Pancreas (tissue), 10 donors: ENCODE data around the gene ACOXL. TPM values are rescaled to one million over a fixed set of nuclear protein-coding genes. Genes with fewer than 3 reads are reported as not detected.

Experiments
- ATAC-seq, 4 donors: fragments of 200-7000 bp; cut with Tn5 transposase; one replicate each; pipeline versions ENCODE4 v1.8.0 to v1.9.1; 2020; ENCODE audit warnings: mild to moderate bottlenecking in 4 of 4, moderate library complexity in 4 of 4
- DNase-seq, 6 donors: peaks; one replicate each; pipeline ENCODE4 v3.0.0-alpha.2; 2020
- FAIRE-seq: peaks from 2 replicates; lab custom pipeline; 2012; peaks lifted over from hg19 to GRCh38; lab: Jason Lieb, UNC
- H3K27ac ChIP-seq, 4 donors: fragments of 200-600 bp; sonication (generic); 1 replicate in 3 of 4; 2 replicates in 1 of 4; pipeline versions ENCODE4 v1.5.0 to v1.8.0; 2020
- H3K27me3 ChIP-seq, 4 donors: fragments of 200-600 bp; one replicate each; pipeline ENCODE4 v1.8.0; 2021
- H3K36me3 ChIP-seq, 3 donors: fragments of 200-600 bp; sonication (generic) in 1 of 3; one replicate each; pipeline versions ENCODE4 v1.5.0 to v1.8.0; 2020 to 2021
- H3K4me1 ChIP-seq, 3 donors: fragments of 200-600 bp; one replicate each; pipeline ENCODE4 v1.8.0; 2021
- H3K4me3 ChIP-seq, 4 donors: fragments of 200-600 bp; sonication (generic) in 2 of 4; one replicate each; pipeline versions ENCODE4 v1.5.0 to v1.8.0; 2020 to 2021
- H3K9me3 ChIP-seq, 4 donors: fragments of 200-600 bp; one replicate each; pipeline ENCODE4 v1.8.0; 2021
- WGBS, 2 donors: extraction: QIAGEN DNeasy Blood & Tissue Kit; methylation state at CpG; one replicate each; pipeline ENCODE4 v1.1.7; 2013; 5-methylcytosine and 5-hydroxymethylcytosine counted together
- intact Hi-C, 3 donors: fragments of 100-400 bp; cut with DNase I; formaldehyde crosslinking; loops; one replicate each; pipeline versions ENCODE4 v1.11.1 to v1.14.2; 2022
- polyA plus RNA-seq, 2 donors: library from polyadenylated mRNA; stranded (reverse); fragments of 200-250 nt; gene quantifications; one replicate each; pipeline ENCODE4 v1.2.3, GENCODE V29; 2013
- total RNA-seq, 6 donors: library from RNA; stranded (reverse); fragmentation: NEBNext Ultra II Directional in 4 of 6; extraction: Animal tissue kit (Norgen Biotek cat#: 25700) in 4 of 6; gene quantifications; one replicate each; pipeline versions ENCODE4 v1.2.1 to v1.2.4, GENCODE V29; 2021 to 2023
- TF ChIP-seq, protein P1 (sequence below), 4 donors: fragments of 200-600 bp; sonication (generic) in 3 of 4; IDR thresholded peaks; one replicate each; pipeline versions ENCODE4 v1.5.0 to v1.8.0; 2021; ENCODE audit warnings: antibody characterized with exemption in 4 of 4
- donor health status: healthy with polysubstance abuse.
- donor health status: DM: no; HTN: no; CAD: no; lungs with moderate emphysema.
- donor health status: DM: no; HTN: no; CAD: no.
- donor health status: control.
- donor health status: control.
- donor health status: Bipolar disorder and iron deficiency.
- donor health status: DM: yes; HTN: yes; CAD: no.
- donor health status: DM: no; HTN: no; CAD: no.
- donor health status: DM: no; HTN: no; CAD: no.
- donor health status: DM: yes; HTN: yes; CAD: no.

ACOXL gene
- total and polyA plus RNA-seq, 8 donors, result 0.06 to 0.75 (median 0.21) TPM; not detected in 2

DNA sequence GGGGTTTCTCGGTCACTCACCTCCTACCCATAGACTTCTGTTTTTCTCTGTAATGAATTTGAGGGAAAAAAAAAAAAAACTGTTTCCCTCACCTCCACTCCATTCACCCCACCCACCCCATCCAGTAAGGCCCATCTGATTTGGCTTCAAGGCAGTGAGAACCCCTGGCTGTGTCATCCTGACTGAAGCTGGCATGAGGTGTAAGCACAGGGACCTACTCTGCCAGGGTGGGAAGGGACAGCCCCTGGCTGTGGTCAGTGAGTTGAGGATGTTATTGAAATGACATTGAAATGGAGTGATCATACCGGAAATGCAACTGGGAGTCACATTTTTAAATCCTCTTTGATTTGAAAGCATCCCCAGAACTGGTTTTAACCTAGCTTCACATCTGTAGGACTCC lies 369.2 kb downstream of the ACOXL start:
- no peak for DNase-seq
- H3K27me3 ChIP-seq, result no peaks in the 10 kb centered on the region
- no peak for FAIRE-seq
- intact Hi-C loops, result no loop called here
- TF ChIP-seq, protein P1, sequence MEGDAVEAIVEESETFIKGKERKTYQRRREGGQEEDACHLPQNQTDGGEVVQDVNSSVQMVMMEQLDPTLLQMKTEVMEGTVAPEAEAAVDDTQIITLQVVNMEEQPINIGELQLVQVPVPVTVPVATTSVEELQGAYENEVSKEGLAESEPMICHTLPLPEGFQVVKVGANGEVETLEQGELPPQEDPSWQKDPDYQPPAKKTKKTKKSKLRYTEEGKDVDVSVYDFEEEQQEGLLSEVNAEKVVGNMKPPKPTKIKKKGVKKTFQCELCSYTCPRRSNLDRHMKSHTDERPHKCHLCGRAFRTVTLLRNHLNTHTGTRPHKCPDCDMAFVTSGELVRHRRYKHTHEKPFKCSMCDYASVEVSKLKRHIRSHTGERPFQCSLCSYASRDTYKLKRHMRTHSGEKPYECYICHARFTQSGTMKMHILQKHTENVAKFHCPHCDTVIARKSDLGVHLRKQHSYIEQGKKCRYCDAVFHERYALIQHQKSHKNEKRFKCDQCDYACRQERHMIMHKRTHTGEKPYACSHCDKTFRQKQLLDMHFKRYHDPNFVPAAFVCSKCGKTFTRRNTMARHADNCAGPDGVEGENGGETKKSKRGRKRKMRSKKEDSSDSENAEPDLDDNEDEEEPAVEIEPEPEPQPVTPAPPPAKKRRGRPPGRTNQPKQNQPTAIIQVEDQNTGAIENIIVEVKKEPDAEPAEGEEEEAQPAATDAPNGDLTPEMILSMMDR (IDR thresholded peaks at IDR 0.05), result no peak
- no peaks in the 10 kb centered on the region for H3K36me3 ChIP-seq
- no peak for ATAC-seq
- no peaks in the 10 kb centered on the region for H3K4me1 ChIP-seq
- no peaks in the 10 kb centered on the region for H3K9me3 ChIP-seq
- H3K27ac ChIP-seq, result no peak overlapping the region
- H3K4me3 ChIP-seq, result no peak overlapping the region
- WGBS, 2 donors, result 70 to 85% methylated on average over 2 of the region's 2 CpGs

DNA sequence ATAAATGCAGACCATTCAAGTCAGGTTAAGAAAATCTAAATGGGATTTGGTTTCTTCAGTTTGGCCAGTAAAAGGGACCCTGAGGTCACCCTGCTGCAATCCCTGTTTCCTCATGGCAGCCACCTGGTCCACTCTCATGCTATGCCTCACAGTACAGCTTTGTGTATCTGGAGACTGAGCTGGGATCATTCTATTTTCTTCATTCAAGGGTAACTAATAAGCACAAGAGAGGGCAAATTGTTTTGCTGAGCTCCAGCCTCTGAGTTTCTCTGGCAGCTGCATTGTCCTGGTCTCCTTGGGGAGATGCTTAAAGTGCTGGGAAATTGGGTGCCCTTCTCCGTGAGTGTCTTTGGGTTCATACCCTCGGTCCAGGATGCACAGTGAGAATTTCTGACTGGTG lies 369.8 kb downstream of the ACOXL start:
- ATAC-seq, result no peak
- intact Hi-C loops, result no loop called here
- TF ChIP-seq, protein P1 (IDR thresholded peaks at IDR 0.05), result no peak
- FAIRE-seq, result no peak
- Histone ChIP-seq H3K27me3 (no peaks in the 10 kb centered on the region), H3K27ac (no peak overlapping the region), H3K36me3 (no peaks in the 10 kb centered on the region), H3K4me1 (no peaks in the 10 kb centered on the region), H3K9me3 (no peaks in the 10 kb centered on the region), H3K4me3 (no peak overlapping the region)
- WGBS, 2 donors, result 82 to 90% methylated on average over 2 of the region's 2 CpGs
- no peak for DNase-seq

DNA sequence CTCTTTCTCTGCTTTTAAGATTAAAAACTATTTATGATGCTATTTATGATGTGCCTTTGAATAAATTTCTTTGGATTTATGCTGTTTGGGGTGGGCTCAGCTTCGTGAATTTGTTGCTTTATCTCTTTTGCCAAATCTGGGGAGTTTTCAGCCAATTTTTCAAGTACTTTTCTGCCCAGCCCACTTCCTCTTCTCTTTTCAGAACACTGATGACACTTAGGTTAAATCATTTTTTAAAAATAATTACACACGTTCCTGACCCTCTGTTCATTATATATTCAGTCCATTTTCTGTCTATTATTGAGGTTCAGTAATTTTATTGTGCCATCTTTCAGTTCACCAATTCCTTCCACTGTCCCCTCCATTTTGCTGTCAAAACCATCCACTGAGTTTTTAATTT lies 373.6 kb downstream of the ACOXL start:
- Histone ChIP-seq H3K27me3 (no peaks in the 10 kb centered on the region), H3K4me1 (no peaks in the 10 kb centered on the region), H3K9me3 (no peaks in the 10 kb centered on the region), H3K27ac (no peak overlapping the region), H3K4me3 (no peak overlapping the region), H3K36me3 (no peaks in the 10 kb centered on the region)
- WGBS, 2 donors, result 52 to 57% methylated on average over 2 of the region's 2 CpGs
- intact Hi-C loops, result no loop called here
- ATAC-seq, result no peak
- no peak for FAIRE-seq
- no peak for DNase-seq
- TF ChIP-seq, protein P1 (IDR thresholded peaks at IDR 0.05), result no peak

DNA sequence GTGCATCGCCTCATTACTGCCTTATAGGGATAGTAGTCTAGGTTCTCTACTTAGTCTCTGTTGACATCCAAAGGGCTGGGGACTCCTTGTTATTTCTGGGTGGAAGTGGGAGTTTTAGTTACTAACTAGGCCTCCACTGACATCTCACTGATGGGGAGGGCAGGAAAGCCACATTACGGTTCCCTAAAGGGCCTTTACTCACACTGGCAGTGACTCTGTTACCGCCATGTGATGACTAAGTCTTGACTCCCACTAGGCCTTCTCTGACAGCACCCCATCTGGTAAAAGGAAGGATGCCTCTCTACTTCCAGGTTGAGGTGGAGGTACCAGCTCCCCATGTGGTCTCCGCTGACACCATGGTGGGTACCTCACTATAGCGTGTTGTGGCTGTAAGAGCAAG lies 374.3 kb downstream of the ACOXL start:
- Histone ChIP-seq H3K27ac (no peak overlapping the region), H3K4me1 (no peaks in the 10 kb centered on the region), H3K4me3 (no peak overlapping the region), H3K36me3 (no peaks in the 10 kb centered on the region), H3K9me3 (no peaks in the 10 kb centered on the region), H3K27me3 (no peaks in the 10 kb centered on the region)
- FAIRE-seq, result no peak
- intact Hi-C loops, result no loop called here
- no peak for DNase-seq
- WGBS, 2 donors, result 94 to 95% methylated on average over 5 of the region's 5 CpGs
- TF ChIP-seq, protein P1 (IDR thresholded peaks at IDR 0.05), result no peak
- no peak for ATAC-seq

DNA sequence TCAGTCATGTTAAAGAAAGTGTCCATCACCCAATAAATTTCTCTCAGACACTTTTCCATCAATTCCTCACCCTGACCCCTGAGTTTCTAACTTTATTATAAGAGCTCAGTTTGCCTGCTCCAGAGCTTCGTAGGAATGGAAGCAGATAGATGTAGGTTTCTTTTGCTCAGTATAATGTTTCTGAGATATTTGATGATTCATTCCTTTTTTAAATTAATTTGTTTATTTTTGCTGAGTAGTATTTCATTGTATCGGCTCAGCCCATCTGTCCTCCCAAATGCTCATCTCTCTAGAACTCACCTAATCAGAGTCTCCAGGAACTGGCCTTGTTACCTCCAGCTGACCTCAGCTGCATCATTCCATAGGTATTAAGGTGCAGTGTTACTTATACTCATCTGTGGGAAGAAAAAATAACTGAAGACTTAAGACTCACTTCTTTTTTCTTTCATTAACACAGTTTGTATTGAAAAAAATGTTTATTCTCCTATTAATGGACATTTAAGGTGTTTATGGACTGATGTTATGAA lies 376.4 kb downstream of the ACOXL start:
- no peak for ATAC-seq
- H3K4me1 ChIP-seq, result no peaks in the 10 kb centered on the region
- H3K9me3 ChIP-seq, result no peaks in the 10 kb centered on the region
- no peak for FAIRE-seq
- intact Hi-C loops, result no loop called here
- 88 to 97% methylated on average over 2 of the region's 2 CpGs for WGBS, 2 donors
- TF ChIP-seq, protein P1 (IDR thresholded peaks at IDR 0.05), result no peak
- no peak overlapping the region for H3K27ac ChIP-seq
- no peaks in the 10 kb centered on the region for H3K36me3 ChIP-seq
- H3K4me3 ChIP-seq, result no peak overlapping the region
- H3K27me3 ChIP-seq, result no peaks in the 10 kb centered on the region
- no peak for DNase-seq
